ENCODE data around the gene GABRB1.

Gene GABRB1

GRCh38 chr4:47110546-47111132 lies 79.3 kb downstream of the GABRB1 start:
- ATAC-seq (ENCODE audit: low read depth): no peak
- Mint-ChIP-seq H3K27ac (no peak overlapping the region), H3K27me3 (peaks cover 4% of the 10 kb centered on the region), H3K4me1 (no peaks in the 10 kb centered on the region), H3K4me3 (no peak overlapping the region), H3K36me3 (no peaks in the 10 kb centered on the region), H3K9me3 (no peaks in the 10 kb centered on the region)
- no peak for DNase-seq (ENCODE audit: low spot score in 2 of 2)

GRCh38 chr4:47118192-47118929 lies 87.0 kb downstream of the GABRB1 start:
- Mint-ChIP-seq H3K36me3 (no peaks in the 10 kb centered on the region), H3K4me3 (no peak overlapping the region), H3K9me3 (no peaks in the 10 kb centered on the region), H3K27me3 (peaks cover 3% of the 10 kb centered on the region), H3K4me1 (no peaks in the 10 kb centered on the region), H3K27ac (no peak overlapping the region)
- ATAC-seq (ENCODE audit: low read depth): no peak
- no peak for DNase-seq (ENCODE audit: low spot score in 2 of 2)

- DNase-seq (ENCODE audit: low spot score in 2 of 2) (no peak), ATAC-seq (ENCODE audit: low read depth) (no peak)
- Mint-ChIP-seq H3K27me3 (peaks cover 2% of the 10 kb centered on the region), H3K36me3 (no peaks in the 10 kb centered on the region), H3K9me3 (peaks cover 2% of the 10 kb centered on the region), H3K4me3 (no peak overlapping the region), H3K4me1 (no peaks in the 10 kb centered on the region), H3K27ac (no peak overlapping the region)
These were observed 89.4 kb downstream of the GABRB1 start for GRCh38 chr4:47120783-47121182.

- no peaks in the 10 kb centered on the region for H3K4me1 Mint-ChIP-seq
- H3K9me3 Mint-ChIP-seq: peaks cover 2% of the 10 kb centered on the region
- no peaks in the 10 kb centered on the region for H3K36me3 Mint-ChIP-seq
- ATAC-seq (ENCODE audit: low read depth) (peak; percentile 34), DNase-seq (ENCODE audit: low spot score in 2 of 2) (peak; percentile 18 to 26)
- no peak overlapping the region for H3K4me3 Mint-ChIP-seq
- H3K27ac Mint-ChIP-seq: no peak overlapping the region
- peaks cover 2% of the 10 kb centered on the region for H3K27me3 Mint-ChIP-seq
These were observed 91.4 kb downstream of the GABRB1 start for GRCh38 chr4:47122592-47123291.

GRCh38 chr4:47128991-47129390 lies 97.6 kb downstream of the GABRB1 start:
- DNase-seq (ENCODE audit: low spot score in 2 of 2) (no peak), ATAC-seq (ENCODE audit: low read depth) (no peak)
- H3K4me1 Mint-ChIP-seq: no peaks in the 10 kb centered on the region
- H3K9me3 Mint-ChIP-seq: peaks cover 2% of the 10 kb centered on the region
- no peaks in the 10 kb centered on the region for H3K36me3 Mint-ChIP-seq
- H3K4me3 Mint-ChIP-seq: no peak overlapping the region
- no peak overlapping the region for H3K27ac Mint-ChIP-seq
- peaks cover 2% of the 10 kb centered on the region for H3K27me3 Mint-ChIP-seq

GRCh38 chr4:47135210-47135609 lies 103.8 kb downstream of the GABRB1 start:
- Mint-ChIP-seq H3K4me3 (no peak overlapping the region), H3K9me3 (no peaks in the 10 kb centered on the region), H3K27ac (no peak overlapping the region), H3K4me1 (no peaks in the 10 kb centered on the region), H3K27me3 (no peaks in the 10 kb centered on the region), H3K36me3 (no peaks in the 10 kb centered on the region)
- ATAC-seq (ENCODE audit: low read depth): no peak
- no peak for DNase-seq (ENCODE audit: low spot score in 2 of 2)

GRCh38 chr4:47143261-47143660 lies 111.9 kb downstream of the GABRB1 start:
- H3K4me1 Mint-ChIP-seq: no peaks in the 10 kb centered on the region
- DNase-seq (ENCODE audit: low spot score in 2 of 2) (no peak), ATAC-seq (ENCODE audit: low read depth) (no peak)
- H3K27ac Mint-ChIP-seq: no peak overlapping the region
- H3K36me3 Mint-ChIP-seq: no peaks in the 10 kb centered on the region
- no peak overlapping the region for H3K4me3 Mint-ChIP-seq
- H3K27me3 Mint-ChIP-seq: peaks cover 1% of the 10 kb centered on the region
- no peaks in the 10 kb centered on the region for H3K9me3 Mint-ChIP-seq

- DNase-seq (ENCODE audit: low spot score in 2 of 2): no peak
- Mint-ChIP-seq H3K36me3 (no peaks in the 10 kb centered on the region), H3K27ac (no peak overlapping the region), H3K9me3 (no peaks in the 10 kb centered on the region), H3K4me3 (no peak overlapping the region), H3K4me1 (no peaks in the 10 kb centered on the region), H3K27me3 (peaks cover 1% of the 10 kb centered on the region)
- ATAC-seq (ENCODE audit: low read depth): no peak
These were observed 114.3 kb downstream of the GABRB1 start for GRCh38 chr4:47145630-47146029.

GRCh38 chr4:47154816-47155370 lies 123.5 kb downstream of the GABRB1 start:
- Mint-ChIP-seq H3K4me3 (no peak overlapping the region), H3K36me3 (no peaks in the 10 kb centered on the region), H3K4me1 (no peaks in the 10 kb centered on the region), H3K27me3 (no peaks in the 10 kb centered on the region), H3K27ac (no peak overlapping the region), H3K9me3 (no peaks in the 10 kb centered on the region)
- ATAC-seq (ENCODE audit: low read depth) (no peak), DNase-seq (ENCODE audit: low spot score in 2 of 2) (no peak)

- no peak overlapping the region for H3K4me3 Mint-ChIP-seq
- no peak for ATAC-seq (ENCODE audit: low read depth)
- no peaks in the 10 kb centered on the region for H3K9me3 Mint-ChIP-seq
- DNase-seq (ENCODE audit: low spot score in 2 of 2): no peak
- H3K4me1 Mint-ChIP-seq: no peaks in the 10 kb centered on the region
- no peaks in the 10 kb centered on the region for H3K36me3 Mint-ChIP-seq
- no peak overlapping the region for H3K27ac Mint-ChIP-seq
- H3K27me3 Mint-ChIP-seq: no peaks in the 10 kb centered on the region
These were observed 124.6 kb downstream of the GABRB1 start for GRCh38 chr4:47155919-47156318.

GRCh38 chr4:47160095-47160494 lies 128.7 kb downstream of the GABRB1 start:
- Mint-ChIP-seq H3K9me3 (peaks cover under 1% of the 10 kb centered on the region), H3K4me1 (no peaks in the 10 kb centered on the region), H3K4me3 (no peak overlapping the region), H3K36me3 (no peaks in the 10 kb centered on the region), H3K27ac (no peak overlapping the region), H3K27me3 (no peaks in the 10 kb centered on the region)
- ATAC-seq (ENCODE audit: low read depth) (no peak), DNase-seq (ENCODE audit: low spot score in 2 of 2) (no peak)

GRCh38 chr4:47167081-47168035 lies 136.0 kb downstream of the GABRB1 start:
- Mint-ChIP-seq H3K4me3 (no peak overlapping the region), H3K27me3 (no peaks in the 10 kb centered on the region), H3K4me1 (no peaks in the 10 kb centered on the region), H3K36me3 (no peaks in the 10 kb centered on the region), H3K9me3 (peaks cover 8% of the 10 kb centered on the region), H3K27ac (no peak overlapping the region)
- ATAC-seq (ENCODE audit: low read depth) (no peak), DNase-seq (ENCODE audit: low spot score in 2 of 2) (no peak)

GRCh38 chr4:47184083-47184482 lies 152.7 kb downstream of the GABRB1 start:
- H3K27me3 Mint-ChIP-seq: peaks cover 5% of the 10 kb centered on the region
- no peaks in the 10 kb centered on the region for H3K4me1 Mint-ChIP-seq
- H3K9me3 Mint-ChIP-seq: no peaks in the 10 kb centered on the region
- H3K27ac Mint-ChIP-seq: no peak overlapping the region
- ATAC-seq (ENCODE audit: low read depth) (no peak), DNase-seq (ENCODE audit: low spot score in 2 of 2) (no peak)
- no peaks in the 10 kb centered on the region for H3K36me3 Mint-ChIP-seq
- H3K4me3 Mint-ChIP-seq: no peak overlapping the region
